ENCODE results near the gene SSBP2.

- TF ChIP-seq CTCF (IDR thresholded peaks at IDR 0.05) (no peak), POLR2A (IDR thresholded peaks at IDR 0.05) (no peak)
Observed at GRCh38 chr5:81642210-81642609, 108.7 kb downstream of the SSBP2 start.

Measured in esophagus squamous epithelium (tissue), 4 donors.